PFSK-1 (cell line): ENCODE results near the gene PRR22.

Source experiments
- POLR2AphosphoS5 ChIP-seq: IDR thresholded peaks from 2 replicates; pipeline ENCODE4 v1.6.1; 2012; ENCODE audit warnings: low read depth, mild to moderate bottlenecking, control low read depth, low read length, moderate library complexity
- SIN3A ChIP-seq: IDR thresholded peaks from 2 replicates; pipeline ENCODE4 v1.6.1; 2012; ENCODE audit warnings: mild to moderate bottlenecking, low read length, moderate library complexity, borderline replicate concordance; ENCODE audit not compliant: insufficient read depth
- TAF1 ChIP-seq: IDR thresholded peaks from 2 replicates; pipeline ENCODE4 v1.6.1; 2012; ENCODE audit warnings: low read length, control low read depth, borderline replicate concordance; ENCODE audit not compliant: insufficient read depth

- TF ChIP-seq TAF1 (no peak), SIN3A (no peak), POLR2AphosphoS5 (no peak)
Measured at GRCh38 chr19:5827891-5828660, 43.5 kb upstream of the PRR22 start.
